ENCODE data around the gene SCN5A.

The SCN5A gene

DNA sequence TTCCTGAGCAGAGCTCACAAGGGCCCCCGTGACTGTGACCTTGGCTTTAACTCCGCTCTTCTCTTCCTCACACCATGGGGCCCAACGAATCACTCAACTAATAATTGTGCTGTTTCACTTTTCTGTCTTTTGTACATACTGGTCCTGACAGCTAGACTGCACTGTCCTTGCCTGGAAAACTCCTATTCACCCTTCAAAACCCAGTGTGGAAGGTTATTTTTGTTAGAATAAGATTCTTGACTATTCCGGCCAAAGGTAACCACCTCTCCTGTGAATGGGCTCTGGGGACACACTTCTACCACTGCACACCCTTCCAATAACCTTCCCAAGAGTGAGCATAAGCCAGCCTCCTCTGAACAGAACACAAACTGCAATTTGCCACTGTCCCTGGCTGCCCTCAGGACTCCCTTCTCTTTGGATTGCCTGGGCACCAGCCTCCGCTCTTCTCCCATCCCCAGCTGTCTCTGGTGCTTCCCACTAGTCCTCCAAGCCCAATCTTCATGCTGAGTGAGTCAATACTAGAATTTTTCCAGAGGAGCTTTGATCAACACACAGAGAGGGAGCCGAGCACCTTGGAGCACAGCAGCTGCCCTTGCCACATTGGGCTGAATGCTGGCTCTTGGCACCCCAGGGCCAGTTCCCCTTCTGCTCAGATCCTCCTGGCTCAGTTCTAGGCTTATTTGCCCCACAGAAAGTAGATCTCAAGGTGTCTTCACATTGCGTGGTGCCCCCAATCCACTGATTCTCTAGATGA, 2.1 kb downstream of the SCN5A start:
- DNase-seq = no peak

GRCh38 chr3:38646630-38647029, 2.9 kb downstream of the SCN5A start:
- peak; percentile 42 for DNase-seq

- no peak for DNase-seq
Observed at GRCh38 chr3:38646062-38646461, 3.4 kb downstream of the SCN5A start.

DNA sequence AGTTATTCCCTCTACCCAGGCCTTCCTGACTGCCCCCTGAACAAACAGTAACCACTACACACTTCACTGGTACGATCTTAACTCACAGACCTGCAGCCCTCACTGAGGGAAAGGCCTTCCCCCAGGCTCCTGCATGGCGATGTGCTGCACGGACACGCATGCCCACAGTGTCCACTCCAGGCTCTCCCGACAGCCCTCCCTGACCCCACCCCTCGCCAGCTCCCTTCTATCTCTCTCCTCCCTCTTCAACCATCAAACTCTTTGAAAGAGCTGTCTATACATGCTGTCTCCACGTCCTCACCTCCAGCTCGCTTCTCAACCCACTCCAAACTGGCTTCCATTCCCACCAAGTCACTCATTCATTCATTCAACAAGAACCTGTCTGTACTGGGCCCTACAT, 3.9 kb downstream of the SCN5A start:
- DNase-seq = no peak

DNA sequence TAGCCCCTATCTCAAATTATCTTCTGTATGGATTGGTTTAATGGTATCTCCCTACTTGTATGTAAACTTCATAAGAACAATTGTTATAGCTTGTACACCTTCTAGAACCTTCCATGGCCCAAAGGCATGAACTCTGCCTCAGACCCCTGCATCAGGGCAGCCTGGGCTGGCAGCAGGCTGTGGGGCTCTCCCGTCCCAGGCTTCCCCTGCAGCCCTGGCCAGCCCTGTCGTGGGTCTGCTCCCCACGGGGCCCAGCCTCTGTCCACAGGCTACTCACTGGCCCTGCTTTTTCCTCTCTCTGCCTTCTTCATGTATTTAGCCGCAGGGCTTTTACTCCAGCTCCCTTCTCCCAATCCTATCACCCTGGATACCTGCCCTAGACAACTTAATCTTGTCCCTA, 4.4 kb downstream of the SCN5A start:
- DNase-seq = no peak

- DNase-seq = no peak
Observed at GRCh38 chr3:38644662-38645053, 4.8 kb downstream of the SCN5A start.

DNA sequence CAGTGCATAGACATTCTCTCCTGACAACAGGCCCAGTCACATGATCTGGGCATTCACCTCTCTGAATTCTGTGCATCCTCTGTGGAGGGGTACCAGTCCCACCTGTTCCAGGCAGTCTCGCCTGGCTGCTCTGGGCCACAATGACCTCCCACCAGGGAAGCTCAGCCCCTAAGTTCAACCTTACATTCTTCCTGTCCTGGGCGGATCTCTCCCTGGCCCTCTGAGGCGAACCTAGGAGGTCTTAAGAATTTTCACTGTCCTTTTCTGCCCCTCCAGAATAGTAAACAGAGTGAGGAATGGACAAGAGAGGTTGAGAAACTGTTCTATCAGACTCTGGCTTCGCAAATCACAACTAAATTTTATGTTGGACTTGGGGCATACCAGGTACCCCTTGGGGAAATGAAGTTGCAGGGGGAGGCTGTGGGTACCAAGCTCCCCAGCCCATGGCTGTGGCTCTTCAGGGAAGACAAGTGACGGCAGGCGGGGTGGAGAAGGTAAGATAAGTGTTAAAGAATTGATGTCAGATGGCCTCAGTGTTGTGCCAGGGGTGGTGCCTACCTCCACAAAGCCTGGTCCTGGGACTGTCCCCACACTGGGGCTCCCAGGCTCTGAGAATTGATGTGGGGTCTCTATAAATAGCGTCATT, 5.3 kb downstream of the SCN5A start:
- DNase-seq = no peak

DNA sequence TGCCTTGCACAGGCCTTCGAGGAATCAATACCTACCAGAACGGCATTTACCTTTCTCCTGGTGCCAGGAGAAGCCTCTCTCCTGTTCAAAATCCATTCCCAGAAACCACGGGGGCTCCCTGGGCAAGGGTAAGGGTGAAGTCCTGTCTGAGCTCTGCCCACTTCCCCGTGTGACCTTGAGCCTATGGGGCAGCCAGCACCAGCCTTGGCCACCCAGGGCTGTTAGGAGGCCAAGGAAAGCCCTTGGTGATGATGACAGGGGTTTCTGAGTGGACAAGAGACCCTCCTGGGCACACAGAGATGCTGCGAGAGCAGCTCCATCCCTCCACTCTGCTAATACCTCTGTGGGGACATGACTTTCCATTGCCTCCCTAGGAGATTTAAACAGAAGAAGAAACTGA, 5.9 kb downstream of the SCN5A start:
- no peak for DNase-seq

GRCh38 chr3:38643090-38643489, 6.4 kb downstream of the SCN5A start:
- DNase-seq = no peak

DNA sequence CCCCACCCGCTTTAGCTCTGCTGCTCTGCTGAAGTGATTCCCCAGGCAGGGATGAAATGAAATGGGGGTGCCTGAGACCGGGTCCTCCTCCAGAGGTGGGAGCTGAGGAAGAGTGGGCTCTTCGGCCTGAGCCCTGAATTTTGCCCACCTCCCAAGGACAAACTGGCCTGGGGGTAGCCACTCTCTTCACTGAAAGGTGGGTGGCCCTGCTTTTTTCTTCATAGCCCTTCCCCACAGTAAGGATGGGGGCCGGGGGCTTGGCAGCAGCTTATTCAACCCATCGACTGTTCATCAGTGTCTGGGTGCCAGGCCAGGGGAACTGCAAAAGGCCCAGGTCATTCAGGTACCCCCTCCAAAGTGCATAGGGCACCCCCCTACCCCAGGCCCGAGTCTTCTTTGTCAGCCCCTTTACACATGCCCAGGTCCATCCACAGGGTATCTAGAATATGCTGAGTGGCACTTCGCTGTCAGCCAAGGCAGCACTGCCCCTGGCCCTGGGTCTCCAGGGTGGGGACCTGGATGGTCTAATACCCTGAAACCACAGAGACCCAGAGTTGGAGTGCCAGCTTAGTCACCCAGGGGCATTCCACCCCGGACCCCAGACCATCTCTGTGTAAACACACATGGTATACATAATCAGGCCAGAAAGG, 7.9 kb downstream of the SCN5A start:
- no peak for DNase-seq

DNA sequence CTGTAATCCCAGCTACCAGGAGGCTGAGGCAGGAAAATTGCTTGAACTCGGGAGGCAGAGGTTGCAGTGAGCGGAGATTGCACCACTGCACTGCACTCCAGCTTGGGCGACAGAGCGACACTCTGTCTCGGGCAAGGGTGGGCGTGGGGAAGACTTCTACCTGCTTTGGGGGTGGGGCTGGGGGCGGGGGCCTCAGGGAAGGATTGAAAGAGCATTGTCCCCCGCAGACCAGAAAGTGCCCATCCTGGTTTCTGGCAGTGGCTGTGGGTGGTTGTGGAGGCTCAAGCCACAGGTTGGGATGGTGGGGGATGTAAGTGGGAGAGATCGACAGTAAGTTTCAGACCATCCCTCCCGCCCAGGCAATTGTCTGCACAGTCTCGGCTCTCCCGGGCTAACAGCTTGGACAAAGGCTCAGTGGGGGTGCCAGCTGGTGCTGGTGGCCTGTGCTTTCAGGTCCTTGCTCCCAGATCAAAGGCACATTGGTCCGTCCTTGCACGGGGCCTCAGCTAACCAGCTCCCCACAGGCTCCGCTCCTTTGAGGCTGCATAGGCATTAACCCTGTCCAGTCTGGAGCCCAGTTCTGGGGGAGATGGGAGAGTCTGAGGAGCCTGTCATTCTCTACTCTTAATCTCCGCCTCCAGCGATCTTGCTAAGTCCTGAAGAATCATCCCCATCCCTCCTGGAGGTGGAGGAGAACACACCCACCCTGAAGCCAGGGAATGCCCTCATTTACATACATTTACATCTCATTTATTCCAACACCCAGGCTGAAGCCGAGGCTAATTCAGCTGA, 8.6 kb downstream of the SCN5A start:
- no peak for DNase-seq

DNA sequence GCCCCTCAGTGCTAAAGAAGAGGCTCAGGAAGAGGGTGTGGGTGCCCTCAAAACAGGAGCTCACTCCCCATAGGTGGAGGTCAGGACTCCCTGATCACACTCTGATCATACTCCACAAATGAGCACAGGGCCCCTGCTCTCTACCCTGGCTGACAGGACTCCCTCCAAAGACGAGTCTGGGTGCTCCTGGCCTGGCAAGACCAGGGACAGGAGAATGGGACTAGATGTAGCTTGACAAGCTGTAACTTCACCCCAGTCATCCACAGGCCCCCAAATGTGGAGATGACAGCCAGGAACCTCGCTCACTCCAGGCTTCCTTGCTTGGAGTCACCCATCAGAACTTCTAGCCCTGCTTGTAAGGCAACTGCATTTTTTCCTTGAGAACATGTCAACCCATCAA, 11.1 kb downstream of the SCN5A start:
- DNase-seq = no peak

DNA sequence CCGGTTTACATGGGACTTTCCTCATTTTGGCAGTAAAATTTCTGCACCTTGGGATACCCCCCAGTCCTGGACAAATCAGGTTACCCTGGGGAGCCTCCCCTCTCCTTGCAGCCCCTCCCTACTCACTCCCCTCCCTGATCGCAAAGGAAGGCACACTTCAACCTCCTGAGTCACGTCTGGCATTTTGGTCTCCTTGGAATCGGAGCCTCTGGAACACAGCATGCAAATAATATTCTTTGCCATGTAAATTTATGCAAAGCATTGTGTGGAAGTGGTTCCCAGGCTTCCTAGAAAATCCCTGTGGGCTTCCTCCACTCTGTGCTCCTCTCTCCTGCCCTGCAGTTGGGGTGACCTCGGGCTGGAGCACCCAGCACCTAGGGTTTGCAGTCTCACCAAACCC, 11.6 kb downstream of the SCN5A start:
- no peak for DNase-seq

GRCh38 chr3:38636881-38637280, 12.6 kb downstream of the SCN5A start:
- no peak for DNase-seq

DNA sequence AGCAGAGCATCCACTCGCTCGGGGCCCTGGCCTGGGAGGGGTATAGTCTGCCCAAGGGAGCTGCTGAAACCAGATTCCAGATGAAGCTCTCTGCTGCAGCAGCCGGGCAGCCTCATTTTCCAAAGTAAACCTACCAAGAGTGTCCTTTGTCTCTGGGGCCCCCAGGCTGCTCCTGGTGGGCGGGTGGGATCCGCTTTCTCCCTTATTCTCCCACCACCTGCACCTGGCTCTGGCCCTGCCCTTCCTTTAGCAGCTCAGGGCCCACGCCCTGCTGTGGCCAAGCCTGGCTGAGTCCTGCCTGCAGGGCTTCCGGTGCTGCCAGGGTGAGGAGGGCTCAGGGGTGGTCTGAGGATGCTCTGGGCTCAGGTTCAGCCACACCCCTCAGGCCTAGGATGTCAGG, 13.0 kb downstream of the SCN5A start:
- no peak for DNase-seq

- DNase-seq = peak; percentile 73
Observed at GRCh38 chr3:38634111-38634510, 15.4 kb downstream of the SCN5A start.

DNA sequence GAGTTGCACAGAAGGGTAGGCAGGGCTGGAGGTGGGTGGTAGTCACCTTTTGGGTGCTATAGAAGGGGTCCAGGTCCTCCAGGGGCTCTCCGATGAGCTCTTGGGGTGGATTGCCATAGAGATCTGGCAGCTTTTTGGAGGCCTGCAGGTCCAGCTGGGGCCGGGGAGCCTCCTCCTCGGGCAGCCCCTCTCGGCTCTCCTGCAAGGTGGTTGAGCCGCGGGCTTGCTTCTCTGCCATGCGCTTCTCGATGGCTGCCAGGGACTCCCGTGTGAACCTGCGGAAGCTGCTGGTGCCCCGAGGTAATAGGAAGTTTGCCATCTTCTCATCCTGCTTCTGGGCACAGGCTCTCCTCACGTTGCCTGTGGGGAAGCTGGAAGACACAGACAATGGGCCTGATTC, 16.5 kb downstream of the SCN5A start:
- DNase-seq = no peak

GRCh38 chr3:38630606-38631005, 18.9 kb downstream of the SCN5A start:
- no peak for DNase-seq

- no peak for DNase-seq
Observed at GRCh38 chr3:38630070-38630469, 19.4 kb downstream of the SCN5A start.

DNA sequence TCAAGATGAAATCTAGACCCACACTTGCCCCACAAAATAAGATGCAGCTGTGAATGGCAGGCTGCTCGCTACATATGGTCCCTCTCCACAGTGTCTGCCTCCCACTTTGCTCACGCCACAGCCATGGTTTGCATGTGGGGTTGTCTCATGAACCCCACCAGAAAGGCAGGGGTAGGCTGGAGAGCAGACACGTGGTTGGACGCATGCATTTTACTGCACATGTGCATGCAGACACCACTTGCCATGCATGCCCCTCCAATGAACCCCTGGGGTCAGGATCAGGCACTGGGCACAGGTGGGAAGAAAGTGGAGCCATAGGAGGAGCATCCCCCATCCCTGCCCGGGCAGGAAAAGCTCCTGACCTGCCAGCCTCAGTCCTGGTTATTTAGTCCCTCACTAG, 20.7 kb downstream of the SCN5A start:
- no peak for DNase-seq

GRCh38 chr3:38627956-38628355, 21.5 kb downstream of the SCN5A start:
- no peak for DNase-seq

DNA sequence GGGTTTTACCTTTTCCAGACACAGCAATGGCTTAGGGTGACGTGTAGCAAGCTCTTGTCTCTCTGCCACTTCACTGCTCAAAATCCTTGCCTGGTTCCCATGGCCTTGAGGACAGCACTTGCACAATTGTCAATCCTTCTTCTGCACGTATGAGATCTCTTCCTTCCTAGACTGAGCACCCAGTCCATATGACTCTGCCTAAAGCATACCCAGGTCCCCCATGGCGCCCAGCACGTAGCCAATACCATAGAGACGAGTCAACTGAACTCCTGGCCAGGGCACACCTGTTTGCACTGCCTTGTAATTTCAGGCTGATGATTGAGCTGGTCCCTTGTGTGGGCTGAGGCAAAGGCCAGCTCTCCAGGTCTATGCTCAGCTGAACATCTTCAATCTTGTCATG, 23.3 kb downstream of the SCN5A start:
- no peak for DNase-seq

GRCh38 chr3:38623539-38623938, 25.9 kb downstream of the SCN5A start:
- no peak for DNase-seq

Data from fibroblast of skin of back (primary cell).